ENCODE data around the gene TMEM238L.

The TMEM238L gene

DNA sequence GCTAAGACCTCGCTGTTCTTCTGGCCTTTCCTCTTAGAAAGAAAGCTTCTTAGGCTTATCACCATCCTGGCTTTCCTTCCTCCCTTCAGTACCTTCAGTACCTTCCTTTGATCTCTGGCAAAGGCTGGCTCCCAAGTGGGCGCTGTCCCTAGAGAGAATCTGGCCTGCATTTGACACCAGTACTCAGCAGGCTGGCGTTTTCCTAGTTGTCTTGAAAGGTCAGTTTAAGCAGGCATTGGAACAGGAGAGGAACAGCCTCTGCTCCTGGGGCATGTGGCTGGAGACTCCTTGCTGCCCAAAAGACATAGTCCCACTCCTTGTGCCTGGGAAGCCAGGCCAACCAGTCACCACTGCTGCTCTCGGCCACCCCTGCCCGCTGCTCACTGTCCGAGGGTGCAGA lies 34.1 kb downstream of the TMEM238L start:
- no peaks in the 10 kb centered on the region for H3K27me3 ChIP-seq (ENCODE audit: control insufficient read depth, insufficient read depth, low read length)
- H3K4me1 ChIP-seq (ENCODE audit: control insufficient read depth, insufficient read depth, low read length) = no peaks in the 10 kb centered on the region
- H3K9ac ChIP-seq (ENCODE audit: low read depth, low read length) = no peak overlapping the region
- peaks cover 5% of the 10 kb centered on the region for H3K9me3 ChIP-seq (replicated peaks; ENCODE audit: low read length)
- H3K4me3 ChIP-seq (ENCODE audit: low read length) = no peak overlapping the region
- no peaks in the 10 kb centered on the region for H3K36me3 ChIP-seq (ENCODE audit: insufficient read depth, low read length)
- H3K4me2 ChIP-seq (ENCODE audit: low read length) = no peak overlapping the region

DNA sequence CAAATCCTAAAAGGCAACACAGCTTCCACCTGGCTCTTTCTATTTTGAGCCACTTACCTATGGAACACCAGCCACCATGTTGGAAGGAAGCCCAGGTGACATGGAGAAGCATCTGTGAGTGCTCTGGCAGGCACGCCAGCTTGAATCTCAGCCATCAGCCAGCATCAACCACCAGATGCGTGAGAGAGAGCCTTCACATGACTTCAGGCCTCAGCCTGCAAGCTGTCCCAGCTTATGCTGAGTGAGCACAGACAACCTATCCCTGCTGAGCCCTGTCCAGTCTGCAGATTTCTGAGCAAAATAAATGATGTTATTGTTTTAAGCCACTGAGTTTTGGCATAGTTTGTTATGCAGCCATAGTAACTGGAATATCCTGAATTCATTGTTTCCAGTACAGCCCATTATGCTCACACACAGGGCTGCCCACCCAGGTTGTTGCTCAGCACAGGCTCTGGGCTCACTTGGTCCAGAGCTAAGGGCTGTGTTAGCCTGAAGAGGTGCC lies 35.1 kb downstream of the TMEM238L start:
- no peak overlapping the region for H3K4me3 ChIP-seq (ENCODE audit: low read length)
- no peak overlapping the region for H3K9ac ChIP-seq (ENCODE audit: low read depth, low read length)
- H3K4me1 ChIP-seq (ENCODE audit: control insufficient read depth, insufficient read depth, low read length) = no peaks in the 10 kb centered on the region
- H3K36me3 ChIP-seq (ENCODE audit: insufficient read depth, low read length) = no peaks in the 10 kb centered on the region
- peaks cover 5% of the 10 kb centered on the region for H3K9me3 ChIP-seq (replicated peaks; ENCODE audit: low read length)
- H3K27me3 ChIP-seq (ENCODE audit: control insufficient read depth, insufficient read depth, low read length) = no peaks in the 10 kb centered on the region
- no peak overlapping the region for H3K4me2 ChIP-seq (ENCODE audit: low read length)

DNA sequence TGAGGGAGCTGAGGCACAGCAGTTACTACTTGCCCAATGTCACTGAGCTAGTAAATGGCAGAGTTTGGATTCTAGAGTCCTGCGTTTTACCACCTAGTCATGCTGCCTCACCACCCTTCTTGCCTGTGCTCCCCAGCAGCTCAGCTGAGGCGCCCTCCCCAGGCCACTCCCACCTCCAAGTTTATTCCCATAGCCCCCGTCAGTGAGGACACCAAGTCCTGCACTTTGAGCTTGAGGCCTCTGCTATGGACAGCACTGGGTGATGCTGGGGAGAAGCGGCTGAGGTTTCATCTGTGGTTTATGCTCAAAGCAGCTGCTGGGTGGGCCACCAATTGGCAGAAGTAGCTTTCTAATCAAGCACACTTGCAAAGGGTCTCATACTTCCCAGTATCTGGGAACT lies 36.7 kb downstream of the TMEM238L start:
- H3K4me1 ChIP-seq (ENCODE audit: control insufficient read depth, insufficient read depth, low read length) = no peaks in the 10 kb centered on the region
- no peak overlapping the region for H3K9ac ChIP-seq (ENCODE audit: low read depth, low read length)
- H3K4me2 ChIP-seq (ENCODE audit: low read length) = no peak overlapping the region
- no peak overlapping the region for H3K4me3 ChIP-seq (ENCODE audit: low read length)
- H3K9me3 ChIP-seq (replicated peaks; ENCODE audit: low read length) = peaks cover 5% of the 10 kb centered on the region
- H3K27me3 ChIP-seq (ENCODE audit: control insufficient read depth, insufficient read depth, low read length) = no peaks in the 10 kb centered on the region
- H3K36me3 ChIP-seq (ENCODE audit: insufficient read depth, low read length) = no peaks in the 10 kb centered on the region

DNA sequence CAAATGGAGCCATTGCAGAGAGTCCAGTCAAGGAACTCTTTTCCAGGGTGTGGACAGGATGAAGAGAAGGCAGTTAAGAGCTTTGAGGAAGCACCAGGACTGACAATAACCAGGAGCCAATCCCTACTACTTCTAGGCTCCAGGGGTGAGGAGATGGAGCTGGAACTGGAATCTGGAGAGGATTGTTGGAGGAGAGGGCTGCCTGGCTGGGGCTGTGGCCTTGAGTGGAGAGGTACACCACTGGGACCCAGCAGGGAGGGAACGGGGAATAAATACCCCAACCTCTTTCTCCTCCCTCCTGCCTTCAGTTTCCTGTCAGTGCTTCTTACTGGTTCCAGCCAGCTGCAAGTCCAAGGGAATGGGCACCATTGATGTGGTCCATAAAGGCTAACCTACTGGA lies 41.9 kb downstream of the TMEM238L start:
- Histone ChIP-seq H3K27me3 (ENCODE audit: control insufficient read depth, insufficient read depth, low read length) (no peaks in the 10 kb centered on the region), H3K4me2 (ENCODE audit: low read length) (no peak overlapping the region), H3K4me1 (ENCODE audit: control insufficient read depth, insufficient read depth, low read length) (no peaks in the 10 kb centered on the region), H3K36me3 (ENCODE audit: insufficient read depth, low read length) (no peaks in the 10 kb centered on the region), H3K9me3 (replicated peaks; ENCODE audit: low read length) (no peaks in the 10 kb centered on the region), H3K9ac (ENCODE audit: low read depth, low read length) (no peak overlapping the region), H3K4me3 (ENCODE audit: low read length) (no peak overlapping the region)

DNA sequence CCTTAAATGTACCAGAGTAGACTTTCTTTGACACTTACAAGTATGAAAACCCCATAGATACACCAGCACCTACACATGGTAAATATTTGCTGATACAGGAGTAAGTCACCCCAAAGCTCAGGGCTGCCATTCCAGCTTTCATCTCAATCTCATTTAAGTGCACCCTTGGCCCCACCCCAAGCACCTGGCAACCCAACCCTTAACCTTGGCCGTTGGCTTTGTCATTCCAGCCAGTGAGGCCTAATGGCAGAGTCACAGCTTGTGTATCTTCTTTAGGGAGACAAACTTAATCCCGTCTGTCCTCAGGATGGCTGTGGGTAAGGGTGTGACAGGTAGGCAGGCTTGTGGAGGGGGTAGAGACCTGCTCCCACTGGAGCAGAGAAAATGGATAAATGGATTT lies 42.6 kb downstream of the TMEM238L start:
- Histone ChIP-seq H3K4me3 (ENCODE audit: low read length) (no peak overlapping the region), H3K9ac (ENCODE audit: low read depth, low read length) (no peak overlapping the region), H3K36me3 (ENCODE audit: insufficient read depth, low read length) (no peaks in the 10 kb centered on the region), H3K9me3 (replicated peaks; ENCODE audit: low read length) (no peaks in the 10 kb centered on the region), H3K4me1 (ENCODE audit: control insufficient read depth, insufficient read depth, low read length) (no peaks in the 10 kb centered on the region), H3K27me3 (ENCODE audit: control insufficient read depth, insufficient read depth, low read length) (no peaks in the 10 kb centered on the region), H3K4me2 (ENCODE audit: low read length) (no peak overlapping the region)

DNA sequence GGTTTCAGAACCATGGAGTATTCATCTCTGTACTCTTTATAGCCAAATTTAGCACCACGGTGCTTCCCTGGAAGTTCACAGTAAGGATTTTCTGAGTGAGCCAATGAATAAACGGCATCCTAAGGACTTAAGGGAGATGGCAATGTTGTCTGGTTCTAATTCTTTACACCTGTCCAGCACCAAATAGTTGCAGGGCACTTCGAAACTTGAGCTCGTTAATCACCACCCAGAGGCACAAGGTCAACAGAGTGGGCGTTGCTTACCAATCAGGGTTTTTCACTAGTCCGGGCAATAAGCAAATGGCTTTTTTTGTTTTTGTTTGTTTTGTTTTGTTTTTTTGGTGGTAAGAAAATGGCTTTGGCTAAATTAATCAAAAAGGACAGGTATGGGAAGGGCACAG lies 45.8 kb downstream of the TMEM238L start:
- H3K4me3 ChIP-seq (ENCODE audit: low read length) = no peak overlapping the region
- no peaks in the 10 kb centered on the region for H3K4me1 ChIP-seq (ENCODE audit: control insufficient read depth, insufficient read depth, low read length)
- no peaks in the 10 kb centered on the region for H3K36me3 ChIP-seq (ENCODE audit: insufficient read depth, low read length)
- H3K9me3 ChIP-seq (replicated peaks; ENCODE audit: low read length) = no peaks in the 10 kb centered on the region
- no peak overlapping the region for H3K4me2 ChIP-seq (ENCODE audit: low read length)
- H3K27me3 ChIP-seq (ENCODE audit: control insufficient read depth, insufficient read depth, low read length) = no peaks in the 10 kb centered on the region
- H3K9ac ChIP-seq (ENCODE audit: low read depth, low read length) = no peak overlapping the region

DNA sequence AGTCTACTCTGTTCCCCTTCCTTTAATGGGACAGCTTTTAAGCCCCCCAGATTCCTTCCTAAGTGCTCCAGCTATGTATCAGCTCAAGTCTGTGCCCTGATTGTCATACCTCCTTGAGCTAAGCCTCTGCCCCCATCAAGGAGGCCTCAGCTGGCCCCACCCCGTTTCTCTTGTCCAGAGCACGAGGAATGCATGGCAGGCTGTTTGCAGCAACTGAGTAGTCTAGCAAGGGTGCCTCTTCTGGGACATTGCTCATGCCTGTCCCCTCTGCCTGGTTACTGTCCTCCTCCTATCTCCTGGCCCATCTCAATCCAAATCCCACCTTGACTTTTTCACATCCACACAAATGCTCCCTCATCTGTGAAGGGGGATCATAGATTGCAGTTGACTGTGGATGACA lies 46.3 kb downstream of the TMEM238L start:
- Histone ChIP-seq H3K4me1 (ENCODE audit: control insufficient read depth, insufficient read depth, low read length) (no peaks in the 10 kb centered on the region), H3K36me3 (ENCODE audit: insufficient read depth, low read length) (no peaks in the 10 kb centered on the region), H3K27me3 (ENCODE audit: control insufficient read depth, insufficient read depth, low read length) (no peaks in the 10 kb centered on the region), H3K4me2 (ENCODE audit: low read length) (no peak overlapping the region), H3K9ac (ENCODE audit: low read depth, low read length) (no peak overlapping the region), H3K9me3 (replicated peaks; ENCODE audit: low read length) (no peaks in the 10 kb centered on the region), H3K4me3 (ENCODE audit: low read length) (no peak overlapping the region)

DNA sequence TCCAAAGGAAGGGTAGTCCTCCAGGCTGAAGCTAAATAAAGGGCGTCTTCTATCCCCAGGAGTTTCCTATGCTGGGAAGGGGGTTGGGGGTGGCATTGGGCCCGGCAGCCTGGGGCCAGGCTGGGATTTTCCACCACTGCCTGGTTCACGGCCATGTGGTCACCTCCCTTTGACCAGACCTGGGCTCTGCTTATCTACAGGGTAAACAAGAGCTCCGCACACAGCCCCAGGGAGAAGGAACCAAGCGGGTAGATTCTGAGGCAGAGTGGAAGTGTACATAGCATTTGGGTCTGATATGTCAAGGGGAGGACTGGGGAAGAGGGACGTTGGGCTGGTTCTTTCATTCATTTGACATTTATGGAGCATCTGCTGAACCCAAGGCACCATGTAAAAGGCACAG lies 46.8 kb downstream of the TMEM238L start:
- Histone ChIP-seq H3K9me3 (replicated peaks; ENCODE audit: low read length) (no peaks in the 10 kb centered on the region), H3K4me3 (ENCODE audit: low read length) (no peak overlapping the region), H3K9ac (ENCODE audit: low read depth, low read length) (no peak overlapping the region), H3K4me1 (ENCODE audit: control insufficient read depth, insufficient read depth, low read length) (no peaks in the 10 kb centered on the region), H3K27me3 (ENCODE audit: control insufficient read depth, insufficient read depth, low read length) (no peaks in the 10 kb centered on the region), H3K36me3 (ENCODE audit: insufficient read depth, low read length) (no peaks in the 10 kb centered on the region), H3K4me2 (ENCODE audit: low read length) (no peak overlapping the region)

DNA sequence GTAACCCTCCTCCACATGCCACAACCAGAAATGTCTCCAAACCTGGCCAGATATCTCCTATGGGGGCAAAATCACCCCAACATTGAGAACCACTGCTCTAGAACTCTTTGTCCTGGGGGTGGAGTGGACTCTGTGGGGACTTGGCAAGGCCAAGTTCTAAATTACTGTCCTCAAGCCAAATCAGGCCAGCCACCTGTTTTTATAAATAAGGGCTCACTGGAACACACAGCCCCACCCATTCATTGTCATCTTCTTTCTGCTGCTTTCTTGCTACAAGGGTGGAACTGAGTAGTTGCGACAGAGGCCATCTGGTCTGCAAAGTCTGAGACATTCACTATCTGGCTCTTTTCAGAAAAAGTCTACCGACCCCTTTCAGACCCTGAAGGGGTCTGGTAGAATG lies 47.3 kb downstream of the TMEM238L start:
- Histone ChIP-seq H3K27me3 (ENCODE audit: control insufficient read depth, insufficient read depth, low read length) (no peaks in the 10 kb centered on the region), H3K9ac (ENCODE audit: low read depth, low read length) (no peak overlapping the region), H3K36me3 (ENCODE audit: insufficient read depth, low read length) (no peaks in the 10 kb centered on the region), H3K4me1 (ENCODE audit: control insufficient read depth, insufficient read depth, low read length) (no peaks in the 10 kb centered on the region), H3K9me3 (replicated peaks; ENCODE audit: low read length) (no peaks in the 10 kb centered on the region), H3K4me3 (ENCODE audit: low read length) (no peak overlapping the region), H3K4me2 (ENCODE audit: low read length) (no peak overlapping the region)

DNA sequence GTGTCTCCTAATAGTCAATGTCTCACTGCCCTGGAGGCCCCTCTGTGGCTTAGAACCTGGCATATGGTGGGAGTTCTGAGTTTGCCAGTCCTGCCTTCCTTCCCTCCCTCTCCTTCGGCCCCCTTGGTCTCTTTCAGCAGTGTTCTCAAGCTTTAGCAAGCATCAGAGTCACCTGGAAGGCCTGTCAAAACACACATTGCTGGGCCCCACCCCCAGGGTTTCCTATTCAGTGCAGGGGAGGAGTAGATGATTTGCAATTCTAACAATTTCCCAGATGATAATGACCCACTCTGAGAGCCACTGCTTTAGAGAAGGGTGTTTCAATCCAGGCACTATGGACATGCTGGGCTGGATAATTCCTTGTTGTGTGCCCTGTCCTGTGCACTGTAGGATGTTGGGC lies 47.7 kb downstream of the TMEM238L start:
- Histone ChIP-seq H3K4me3 (ENCODE audit: low read length) (no peak overlapping the region), H3K27me3 (ENCODE audit: control insufficient read depth, insufficient read depth, low read length) (no peaks in the 10 kb centered on the region), H3K9me3 (replicated peaks; ENCODE audit: low read length) (no peaks in the 10 kb centered on the region), H3K36me3 (ENCODE audit: insufficient read depth, low read length) (no peaks in the 10 kb centered on the region), H3K9ac (ENCODE audit: low read depth, low read length) (no peak overlapping the region), H3K4me2 (ENCODE audit: low read length) (no peak overlapping the region), H3K4me1 (ENCODE audit: control insufficient read depth, insufficient read depth, low read length) (no peaks in the 10 kb centered on the region)

DNA sequence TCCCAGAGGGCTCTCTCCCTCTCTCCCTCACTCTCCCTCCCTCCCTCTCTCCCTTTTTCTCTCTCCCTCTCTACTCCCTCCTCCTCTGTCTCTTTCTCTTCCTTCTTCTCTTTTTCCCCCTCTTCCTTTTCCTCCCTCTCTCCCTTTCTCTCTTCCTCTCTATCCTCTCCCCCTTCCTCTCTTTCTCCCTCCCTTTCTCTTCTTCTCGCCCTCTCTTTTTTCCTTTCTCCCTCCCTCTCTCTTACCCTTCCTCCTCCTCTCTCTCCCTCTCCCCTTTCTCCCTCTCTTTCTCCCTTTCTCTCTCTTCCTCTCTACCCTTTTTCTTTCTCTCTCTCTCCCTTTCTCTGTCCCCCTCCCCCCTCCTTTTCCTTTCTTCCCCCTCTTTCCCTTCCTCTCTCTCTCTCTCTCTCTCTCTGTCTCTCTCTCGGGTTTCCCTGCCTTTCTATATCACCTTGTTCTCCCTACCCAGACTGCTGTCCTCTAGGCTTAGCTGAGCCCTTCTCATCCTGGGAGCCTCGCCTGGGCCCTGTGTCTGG lies 48.2 kb downstream of the TMEM238L start:
- Histone ChIP-seq H3K36me3 (ENCODE audit: insufficient read depth, low read length) (no peaks in the 10 kb centered on the region), H3K4me3 (ENCODE audit: low read length) (no peak overlapping the region), H3K4me2 (ENCODE audit: low read length) (no peak overlapping the region), H3K9me3 (replicated peaks; ENCODE audit: low read length) (no peaks in the 10 kb centered on the region), H3K4me1 (ENCODE audit: control insufficient read depth, insufficient read depth, low read length) (no peaks in the 10 kb centered on the region), H3K9ac (ENCODE audit: low read depth, low read length) (no peak overlapping the region), H3K27me3 (ENCODE audit: control insufficient read depth, insufficient read depth, low read length) (no peaks in the 10 kb centered on the region)

DNA sequence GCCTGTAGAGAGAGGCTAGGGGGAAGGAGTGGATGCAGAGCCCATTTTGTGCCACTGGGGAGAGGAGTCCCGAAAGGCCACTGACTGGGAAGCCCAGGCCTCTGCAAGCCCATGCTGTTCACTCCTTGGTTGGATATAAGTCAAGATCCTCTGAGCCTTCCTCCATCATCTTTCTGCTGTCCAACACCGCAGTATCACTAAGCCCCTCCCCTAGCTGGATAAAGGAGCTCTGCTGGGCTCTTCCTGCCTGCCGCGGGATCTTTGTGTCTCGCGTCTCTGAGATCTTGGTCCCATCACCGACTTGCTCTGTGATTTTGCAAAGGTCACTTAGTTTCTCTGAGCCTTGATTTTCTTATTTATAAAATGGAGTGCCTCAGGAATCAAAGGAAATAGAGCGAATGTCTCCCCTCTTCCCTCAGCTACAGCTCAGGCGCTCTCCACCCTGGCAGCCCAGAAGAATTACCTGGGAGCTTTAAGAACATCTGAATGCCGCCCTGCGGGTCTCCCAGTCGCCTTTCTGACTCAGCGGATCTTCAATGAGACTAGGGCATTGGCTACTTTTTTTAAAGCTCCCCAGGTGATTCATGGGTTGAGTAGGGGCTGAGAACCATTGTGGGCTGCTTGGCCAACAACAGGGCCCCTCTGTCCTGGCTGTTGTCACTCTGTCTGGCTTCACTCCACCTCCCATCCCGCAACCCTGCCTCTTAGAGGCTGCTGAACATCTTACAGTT lies 48.9 kb downstream of the TMEM238L start:
- Histone ChIP-seq H3K4me3 (ENCODE audit: low read length) (no peak overlapping the region), H3K4me1 (ENCODE audit: control insufficient read depth, insufficient read depth, low read length) (no peaks in the 10 kb centered on the region), H3K4me2 (ENCODE audit: low read length) (no peak overlapping the region), H3K36me3 (ENCODE audit: insufficient read depth, low read length) (no peaks in the 10 kb centered on the region), H3K27me3 (ENCODE audit: control insufficient read depth, insufficient read depth, low read length) (no peaks in the 10 kb centered on the region), H3K9ac (ENCODE audit: low read depth, low read length) (no peak overlapping the region), H3K9me3 (replicated peaks; ENCODE audit: low read length) (no peaks in the 10 kb centered on the region)

Data from skeletal muscle satellite cell (primary cell).